GM18870 (cell line): Measurements from ENCODE around the gene QPCTL.
A peak's percentile ranks its signal among the peaks of the same experiment; 100 is the strongest.
"Not testable (repeated sequence)": the region's sequence is repeated elsewhere in the genome, so short reads cannot be mapped to it uniquely, and the experiment has no call there.

Experiments
- ATAC-seq: cut with Tn5 transposase; IDR thresholded peaks from one replicate; pipeline ENCODE4 v1.9.1; 2021; ENCODE audit warnings: moderate library complexity; ENCODE audit not compliant: unreplicated experiment

The QPCTL gene

DNA sequence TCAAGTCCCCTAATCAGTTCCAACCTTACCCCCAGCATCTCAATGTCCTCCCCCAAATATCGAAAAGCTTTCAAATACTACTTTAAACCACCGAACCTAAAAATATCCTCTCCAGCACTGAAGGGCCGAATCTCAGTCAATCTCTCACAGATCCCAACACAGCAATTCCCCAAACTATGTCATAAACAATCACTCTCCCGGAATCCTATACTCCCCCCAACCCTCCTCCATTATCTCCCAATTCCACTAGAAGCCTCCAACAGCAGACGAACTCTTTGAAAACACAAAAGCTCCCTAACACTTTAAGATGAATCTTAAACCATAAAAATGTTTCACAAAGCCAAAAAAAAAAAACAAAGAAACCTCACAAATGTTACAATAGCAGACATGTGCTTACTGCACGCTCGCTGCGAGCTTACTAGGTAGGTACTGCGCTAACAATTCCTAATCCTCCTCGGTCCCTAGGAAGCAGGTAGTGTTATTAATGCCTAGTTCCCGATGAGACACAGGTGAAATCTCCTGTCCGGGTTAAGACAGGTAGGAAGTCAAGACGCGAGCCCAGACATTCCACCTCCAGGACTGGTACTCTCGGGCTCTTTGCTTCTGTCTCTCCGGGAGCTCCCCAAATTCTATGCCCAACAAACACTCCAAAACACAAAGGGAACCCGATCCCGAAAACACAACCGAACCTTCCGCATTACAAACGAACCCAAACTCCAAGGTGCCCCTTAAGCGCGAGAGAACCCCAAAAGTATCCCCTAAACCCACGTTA, 24.1 kb downstream of the QPCTL start:
- ATAC-seq = no peak

DNA sequence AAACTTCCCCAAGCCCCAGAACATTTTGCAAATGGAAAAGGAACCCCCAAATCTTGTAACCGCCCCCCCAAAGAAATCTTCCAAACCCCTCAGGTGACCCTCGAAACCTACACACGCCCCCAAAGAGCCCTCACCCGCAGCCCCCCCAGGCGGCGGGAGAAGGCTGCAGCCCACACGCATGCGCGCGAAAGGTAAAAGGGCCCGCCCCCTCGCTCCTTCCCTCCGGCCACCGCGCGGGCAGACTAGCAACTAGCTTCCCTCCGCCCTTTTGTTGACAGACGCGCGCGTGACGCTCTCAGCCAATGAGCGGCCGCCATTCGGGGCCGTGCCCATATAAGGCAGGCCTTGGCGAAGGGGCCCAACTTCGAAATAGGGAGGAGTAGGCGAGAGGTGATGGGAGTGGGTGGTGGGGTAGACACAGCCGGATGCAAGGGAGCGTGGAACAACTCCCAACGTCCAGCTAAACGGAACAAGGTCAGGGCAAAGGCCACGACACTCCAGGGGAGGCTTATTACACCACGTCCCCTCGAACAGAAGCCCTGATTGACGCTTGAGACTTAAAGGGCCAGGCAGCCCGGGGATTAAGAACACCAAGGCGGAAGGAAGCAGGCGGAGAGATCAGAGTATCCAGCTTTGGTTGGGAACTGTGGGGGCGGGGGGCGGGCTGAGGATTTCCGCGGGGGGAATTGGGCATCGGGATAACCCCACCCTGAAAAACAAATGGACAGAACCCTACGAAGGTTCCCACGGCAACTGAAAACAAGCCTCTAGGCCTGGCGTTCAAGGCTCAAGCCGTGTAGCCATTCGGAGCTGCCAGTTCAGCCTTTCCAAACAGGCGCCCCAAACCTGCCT, 24.9 kb downstream of the QPCTL start:
- ATAC-seq = peak; percentile 86

GRCh38 chr19:45717983-45718650, 25.7 kb downstream of the QPCTL start:
- ATAC-seq = no peak

- ATAC-seq = not testable (repeated sequence)
Measured at GRCh38 chr19:45720065-45720464, 27.6 kb downstream of the QPCTL start.

- not testable (repeated sequence) for ATAC-seq
Measured at GRCh38 chr19:45728683-45729082, 36.2 kb downstream of the QPCTL start.

DNA sequence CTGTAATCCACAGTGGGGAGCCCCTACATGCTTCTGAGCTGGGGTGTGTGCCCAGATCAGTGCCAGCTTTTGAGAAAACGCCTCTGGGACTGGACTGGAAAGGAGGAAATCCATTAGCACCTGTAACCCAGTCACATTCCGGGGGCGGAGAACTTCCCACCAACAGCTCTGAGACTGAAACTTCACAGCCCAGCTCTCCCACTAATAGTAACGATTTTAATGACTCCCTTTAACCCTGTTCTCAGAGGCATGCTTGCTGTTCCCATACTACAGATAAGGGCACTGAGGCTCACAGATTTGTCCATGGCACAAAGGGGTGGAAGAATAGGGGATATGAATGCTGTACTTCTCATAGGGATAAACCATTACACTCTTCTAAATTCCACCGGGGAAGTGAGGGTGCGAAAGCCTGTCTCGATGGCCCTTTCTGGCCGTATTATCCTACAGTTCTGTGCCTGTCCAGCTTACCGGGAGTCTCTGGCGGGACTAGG, 37.4 kb downstream of the QPCTL start:
- ATAC-seq = no peak

DNA sequence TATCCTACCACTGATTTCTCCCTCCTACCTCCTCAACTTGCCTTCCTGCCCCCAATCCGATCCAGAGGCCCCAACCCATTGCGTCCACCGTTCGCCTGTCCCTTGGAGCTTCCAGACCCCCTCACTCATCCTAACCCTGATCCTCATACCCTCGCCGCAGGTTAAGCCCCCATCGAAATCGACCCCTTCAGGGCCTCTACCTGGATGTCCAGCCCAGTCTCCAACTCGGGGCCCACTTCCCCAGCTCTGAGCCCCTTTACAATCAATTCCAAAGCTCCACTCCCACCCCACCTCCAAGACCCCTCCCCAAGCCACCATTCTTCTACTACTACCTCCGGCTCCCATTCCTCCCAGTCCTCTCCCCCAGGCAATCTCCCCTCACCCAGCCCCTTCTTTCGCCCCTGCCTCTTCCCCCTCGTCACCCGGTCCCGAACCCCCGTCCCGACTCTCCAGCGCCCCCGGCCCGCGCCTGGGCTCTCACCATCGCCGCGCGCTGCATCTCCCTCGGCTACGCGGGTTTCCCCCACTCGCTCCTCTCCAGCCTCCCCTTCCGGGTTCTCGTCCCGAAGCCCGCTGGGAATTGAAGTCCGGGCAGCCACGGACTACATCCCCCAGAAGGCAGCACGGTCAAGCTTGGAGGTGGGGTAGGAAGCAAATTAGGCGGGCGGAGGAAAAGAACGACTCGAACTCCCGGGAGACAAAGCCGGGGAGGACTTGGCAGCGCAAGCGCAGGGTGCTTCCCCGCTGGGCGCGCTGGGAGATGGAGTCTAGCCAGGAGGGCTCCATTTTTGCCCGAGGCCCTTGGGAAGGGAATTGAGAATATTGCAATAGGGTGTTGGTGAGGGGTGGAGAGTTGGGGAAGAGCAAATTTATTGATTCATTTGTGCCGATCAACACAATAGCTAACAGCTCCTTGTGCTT, 38.2 kb downstream of the QPCTL start, which contains the start of gene FBXO46:
FBXO46 (minus strand) TSS at position 529 of the 921 bp plus-strand sequence. CDS start 17,401 bp downstream, outside the sequence.
- ATAC-seq = peak; percentile 76

- ATAC-seq = no peak
Measured at GRCh38 chr19:45733160-45733810, 40.8 kb downstream of the QPCTL start, which contains the start of gene MEIOSIN. Gene MEIOSIN (plus strand): TSS chr19:45733439. CDS start chr19:45735377, 1,938 bp downstream.

DNA sequence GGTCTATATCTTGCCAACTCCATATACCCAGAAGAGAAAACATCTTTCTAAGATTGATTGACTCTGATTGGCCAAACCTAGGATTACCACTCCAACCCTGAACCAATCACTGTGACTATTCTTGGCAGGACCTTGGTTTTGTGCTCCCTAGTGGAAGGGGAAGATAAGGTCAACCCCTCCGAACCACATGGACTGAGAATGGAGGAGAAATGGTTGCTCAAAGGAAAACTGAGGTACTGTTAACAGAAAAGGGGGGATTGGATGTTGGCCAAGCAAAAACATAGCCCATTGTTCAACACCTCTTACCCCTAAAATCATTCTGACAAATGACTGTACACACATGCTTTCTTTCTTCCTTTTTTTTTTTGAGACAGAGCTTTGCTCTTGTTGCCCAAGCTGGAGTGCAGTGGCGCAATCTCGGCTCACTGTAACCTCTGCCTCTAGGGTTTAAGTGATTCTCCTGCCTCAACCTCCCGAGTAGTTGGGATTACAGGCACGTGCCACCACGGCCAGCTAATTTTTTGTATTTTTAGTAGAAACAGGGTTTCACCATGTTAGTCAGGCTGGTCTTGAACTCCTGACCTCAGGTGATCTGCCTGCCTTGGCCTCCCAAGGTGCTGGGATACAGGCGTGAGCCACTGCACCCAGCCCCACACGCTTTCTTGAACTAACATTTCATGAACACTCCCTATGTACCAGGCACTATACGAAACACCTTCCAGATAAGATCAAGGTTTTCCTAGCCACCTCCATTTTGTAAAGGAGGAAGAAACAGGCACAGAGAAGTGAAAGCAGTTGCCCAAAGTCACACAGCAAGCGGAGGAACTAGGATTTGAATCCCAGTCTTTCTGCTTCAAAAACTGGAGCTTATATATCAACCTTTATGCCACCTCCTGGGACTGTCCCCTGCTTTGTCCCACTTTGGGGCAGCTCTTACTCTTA, 47.3 kb downstream of the QPCTL start:
- no peak for ATAC-seq

DNA sequence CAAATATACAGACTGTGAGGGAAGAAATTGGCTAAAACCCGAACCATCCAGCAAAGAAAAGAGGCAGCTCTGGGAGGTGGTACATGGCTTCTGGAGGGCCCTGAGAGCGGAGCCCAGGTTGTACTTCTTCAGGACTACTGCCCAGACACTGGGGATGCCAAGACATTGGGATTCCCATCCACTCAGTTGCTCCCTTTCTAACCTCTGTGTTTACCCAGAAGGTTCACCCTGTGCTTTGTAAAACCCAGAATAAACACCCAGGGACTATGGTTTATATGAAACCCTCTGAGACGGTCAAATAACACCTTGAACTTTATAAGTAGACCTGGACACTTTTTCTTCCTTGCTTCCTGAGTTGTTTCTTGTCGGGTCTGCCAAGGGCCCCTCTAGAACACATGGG, 50.5 kb downstream of the QPCTL start:
- no peak for ATAC-seq

DNA sequence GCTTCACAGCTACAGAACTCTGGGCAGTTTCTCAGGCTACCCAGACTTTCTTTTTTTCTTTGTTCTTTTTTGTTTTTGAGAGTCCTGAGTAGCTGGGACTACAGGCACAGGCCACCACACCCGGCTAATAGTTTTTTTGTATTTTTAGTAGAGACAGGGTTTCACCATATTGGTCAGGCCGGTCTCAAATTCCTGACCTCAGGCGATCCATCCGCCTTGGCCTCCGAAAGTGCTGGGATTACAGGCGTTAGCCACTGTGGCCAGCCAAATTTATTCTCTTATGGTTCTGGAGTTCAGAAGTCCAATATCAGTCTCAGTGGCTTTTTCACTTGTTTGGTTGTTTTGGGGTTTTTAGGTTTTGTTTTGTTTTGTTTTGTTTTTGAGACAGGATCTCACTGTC, 53.1 kb downstream of the QPCTL start:
- no peak for ATAC-seq

- ATAC-seq = no peak
Measured at GRCh38 chr19:45746866-45747265, 54.4 kb downstream of the QPCTL start.

DNA sequence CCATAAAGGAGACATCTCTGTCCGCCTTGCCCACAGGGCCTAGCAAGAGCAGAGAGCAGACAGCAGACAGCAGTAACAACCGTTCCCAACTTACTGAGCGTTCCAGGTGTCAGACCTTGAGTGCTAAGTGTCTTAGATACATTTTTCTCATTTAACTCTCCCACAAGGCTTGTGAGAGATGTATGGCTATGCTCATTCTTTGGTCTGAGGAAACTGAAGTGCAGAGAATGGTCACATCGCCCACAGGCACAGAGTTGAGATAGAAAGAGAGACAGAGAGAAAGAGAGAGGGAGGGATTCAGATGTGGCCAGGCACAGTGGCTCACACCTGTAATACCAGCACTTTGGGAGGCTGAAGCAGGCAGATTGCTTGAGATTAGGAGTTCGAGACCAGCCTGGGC, 55.0 kb downstream of the QPCTL start:
- no peak for ATAC-seq

- ATAC-seq = not testable (repeated sequence)
Measured at GRCh38 chr19:45751483-45751882, 59.0 kb downstream of the QPCTL start.

DNA sequence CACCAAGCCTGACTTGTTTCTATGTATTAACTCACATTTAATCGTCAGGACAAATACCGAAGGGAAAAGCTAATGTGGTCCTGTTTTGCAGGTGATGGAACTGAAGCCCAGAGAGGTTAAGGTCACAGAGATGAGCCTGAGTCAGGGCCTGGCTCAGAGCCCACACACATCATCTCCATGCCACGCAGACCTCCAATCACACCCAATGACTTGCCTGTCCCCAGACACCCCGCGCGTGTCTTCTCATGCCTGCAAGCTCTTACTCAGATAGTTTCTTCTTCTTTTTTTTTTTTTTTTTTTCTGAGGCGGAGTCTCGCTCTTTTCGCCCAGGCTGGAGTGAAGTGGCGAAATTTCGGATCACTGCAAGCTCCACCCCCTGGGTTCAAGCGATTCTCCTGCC, 60.2 kb downstream of the QPCTL start:
- no peak for ATAC-seq

DNA sequence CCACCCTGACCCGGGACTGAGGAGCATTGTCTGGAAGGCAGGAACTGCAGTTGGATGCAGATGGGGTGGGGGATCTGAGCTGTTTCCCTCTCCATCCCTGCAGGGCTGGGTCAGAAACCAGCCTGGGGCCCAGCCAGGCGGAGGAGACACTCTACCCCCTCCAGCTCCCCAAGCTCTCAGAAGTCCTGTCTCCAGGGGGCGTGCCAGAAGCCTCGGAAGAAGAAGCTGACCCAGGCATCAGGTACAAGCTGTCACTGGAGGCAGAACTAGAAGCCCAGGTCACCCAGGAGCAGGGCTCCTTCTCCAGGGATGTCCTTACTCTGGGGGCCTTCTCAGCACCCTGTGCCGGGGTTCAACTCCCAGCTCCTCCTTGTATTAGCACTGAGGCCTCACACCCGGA, 61.1 kb downstream of the QPCTL start:
- ATAC-seq = no peak
